Activated naive CD8-positive, alpha-beta T cell treated with anti-CD3 and anti-CD28 coated beads, Interleukin-2, amount 10 ng/mL, durations not matched to agents 7 days and 5 days (primary cell): ENCODE data around the gene MAP1LC3A. TPM values are rescaled to one million over a fixed set of nuclear protein-coding genes. Genes with fewer than 3 reads are reported as not detected.
"Not testable (repeated sequence)": the region's sequence is repeated elsewhere in the genome, so short reads cannot be mapped to it uniquely, and the experiment has no call there.

Experiments
- ATAC-seq: fragments of 150-1000 bp; cut with Tn5 transposase; one replicate; pipeline ENCODE4 v1.10.0; 2021; ENCODE audit warnings: low read depth, moderate library complexity
- POLR2A ChIA-PET: fragments of 350-600 bp; sonication (Branson Sonifier 250); formaldehyde crosslinking; loops from one replicate; lab custom pipeline; 2021; ENCODE audit warnings: antibody characterized with exemption; lab: Charles Lee
- DNase-seq: peaks from one replicate; pipeline ENCODE4 v3.0.0; 2021
- H3K27ac Mint-ChIP-seq: one replicate; pipeline ENCODE4 v1.8.0; 2022; ENCODE audit warnings: mild to moderate bottlenecking, mixed read lengths
- H3K27me3 Mint-ChIP-seq: one replicate; pipeline ENCODE4 v1.8.0; 2022; ENCODE audit warnings: mild to moderate bottlenecking, moderate library complexity, mixed read lengths
- H3K36me3 Mint-ChIP-seq: one replicate; pipeline ENCODE4 v1.8.0; 2021; ENCODE audit warnings: mild to moderate bottlenecking, mixed read lengths
- H3K4me1 Mint-ChIP-seq: one replicate; pipeline ENCODE4 v1.8.0; 2021; ENCODE audit warnings: mixed read lengths
- H3K4me3 Mint-ChIP-seq: one replicate; pipeline ENCODE4 v1.8.0; 2022; ENCODE audit warnings: mild to moderate bottlenecking, moderate library complexity, mixed read lengths
- H3K9me3 Mint-ChIP-seq: one replicate; pipeline ENCODE4 v1.8.0; 2021; ENCODE audit warnings: mixed read lengths
- total RNA-seq, 2 experiments: library from RNA; stranded (reverse); gene quantifications; one replicate each; pipeline ENCODE4 v1.2.3, GENCODE V29; 2021

The MAP1LC3A gene
- total RNA-seq, 2 experiments from 2014 or later = 0.99 to 1.9 TPM

DNA sequence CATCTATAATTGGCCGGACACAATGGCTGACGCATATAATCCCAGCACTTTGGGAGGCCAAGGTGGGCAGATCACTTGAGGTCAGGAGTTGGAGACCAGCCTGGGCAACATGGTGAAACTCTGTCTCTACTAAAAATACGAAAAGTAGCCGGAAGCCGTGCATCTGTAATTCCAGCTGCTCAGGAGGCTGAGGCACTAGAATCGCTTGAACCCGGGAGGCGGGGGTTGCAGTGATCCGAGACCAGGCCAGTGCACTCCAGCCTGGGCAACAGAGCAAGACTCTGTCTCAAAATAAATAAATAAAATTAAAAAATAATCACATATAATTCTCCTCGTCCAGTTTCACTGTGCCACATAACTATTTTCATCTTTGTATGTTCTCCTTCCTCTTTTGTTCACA is 38.7 kb upstream of the MAP1LC3A start:
- DNase-seq, ATAC-seq, H3K4me3 Mint-ChIP-seq, H3K9me3 Mint-ChIP-seq, H3K36me3 Mint-ChIP-seq, POLR2A ChIA-PET, H3K27me3 Mint-ChIP-seq, H3K27ac Mint-ChIP-seq: not testable (repeated sequence)
- H3K4me1 Mint-ChIP-seq = peaks cover 17% of the 10 kb centered on the region

DNA sequence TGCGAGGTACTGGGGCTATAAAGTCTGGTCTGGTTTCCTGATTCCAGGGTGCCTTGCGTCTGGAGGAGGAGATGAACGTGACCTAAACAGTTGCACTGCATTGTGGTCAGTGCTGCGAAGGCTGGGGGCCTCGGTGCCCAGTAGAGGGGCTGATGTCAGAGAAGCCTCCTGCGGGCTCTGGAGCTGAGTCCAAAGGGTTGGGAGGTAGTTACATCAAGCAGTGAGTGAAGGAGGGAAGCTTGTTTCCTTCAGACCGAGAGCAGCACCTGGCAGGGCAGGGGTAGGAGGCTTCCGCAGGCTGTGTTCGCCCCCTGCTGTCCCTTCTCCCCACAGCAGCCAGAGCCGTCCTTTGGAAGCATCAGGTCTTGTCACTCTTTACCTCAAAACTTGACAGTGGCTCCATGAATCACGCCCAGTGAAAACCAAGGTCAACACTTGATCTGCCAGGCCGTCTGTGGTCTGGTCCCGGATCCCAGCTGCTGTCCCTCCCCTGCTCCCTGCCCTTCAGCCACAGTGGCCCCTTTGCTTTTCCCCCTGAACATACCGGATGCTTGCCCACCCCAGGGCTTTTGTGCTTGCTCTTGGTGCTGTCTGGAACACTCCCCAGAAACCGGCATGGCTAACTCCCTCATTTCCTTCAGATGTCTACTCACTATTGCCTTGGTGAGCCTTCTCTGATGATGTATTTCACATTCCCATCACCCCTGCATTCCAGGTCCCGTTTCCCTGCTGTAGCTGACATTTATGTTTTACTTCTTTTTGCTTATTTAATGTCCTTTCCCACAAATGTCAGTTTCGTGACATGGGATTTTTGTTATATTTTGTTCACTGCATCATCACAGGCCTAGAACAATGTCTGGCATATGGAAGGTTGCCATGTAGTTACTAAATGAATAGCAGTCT is 35.3 kb upstream of the MAP1LC3A start:
- Mint-ChIP-seq H3K4me1 (peaks cover 9% of the 10 kb centered on the region), H3K36me3 (peaks cover 14% of the 10 kb centered on the region)

DNA sequence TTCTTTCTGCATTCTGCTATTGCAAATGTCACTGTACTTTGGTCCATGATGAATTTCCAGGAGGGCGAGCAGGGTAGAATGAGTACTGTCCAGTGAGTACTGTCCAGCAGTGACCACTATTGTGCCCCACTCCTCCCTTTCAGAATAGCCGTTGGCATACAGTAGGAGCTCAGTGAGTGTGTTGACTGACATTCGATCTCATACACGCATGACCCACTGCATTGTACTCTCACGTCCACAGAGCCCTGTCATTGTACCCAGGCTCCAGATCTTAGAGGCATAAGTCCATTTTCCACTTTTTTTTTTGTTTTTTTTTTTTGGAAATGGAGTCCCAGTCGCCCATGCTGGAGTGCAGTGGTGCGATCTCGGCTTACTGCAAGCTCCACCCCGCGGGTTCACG is 34.1 kb upstream of the MAP1LC3A start:
- Mint-ChIP-seq H3K36me3 (peaks cover 15% of the 10 kb centered on the region), H3K9me3 (no peaks in the 10 kb centered on the region), H3K27ac (no peak overlapping the region), H3K27me3 (no peaks in the 10 kb centered on the region), H3K4me3 (no peak overlapping the region), H3K4me1 (peaks cover 4% of the 10 kb centered on the region)
- DNase-seq = no peak
- POLR2A ChIA-PET = no interaction called here
- ATAC-seq = no peak

More for the DNA sequence above, 35.3 kb upstream of the MAP1LC3A start:
- ATAC-seq (peak; percentile 66), DNase-seq (peak; percentile 52)
- H3K27ac Mint-ChIP-seq = no peak overlapping the region
- no peaks in the 10 kb centered on the region for H3K27me3 Mint-ChIP-seq
- POLR2A ChIA-PET = interaction anchor here (1.9 kb wide), 1 partner anchor 211 kb away, joined by 4 read pairs; no protein-coding TSS in a partner anchor
- H3K9me3 Mint-ChIP-seq = no peaks in the 10 kb centered on the region
- no peak overlapping the region for H3K4me3 Mint-ChIP-seq

DNA sequence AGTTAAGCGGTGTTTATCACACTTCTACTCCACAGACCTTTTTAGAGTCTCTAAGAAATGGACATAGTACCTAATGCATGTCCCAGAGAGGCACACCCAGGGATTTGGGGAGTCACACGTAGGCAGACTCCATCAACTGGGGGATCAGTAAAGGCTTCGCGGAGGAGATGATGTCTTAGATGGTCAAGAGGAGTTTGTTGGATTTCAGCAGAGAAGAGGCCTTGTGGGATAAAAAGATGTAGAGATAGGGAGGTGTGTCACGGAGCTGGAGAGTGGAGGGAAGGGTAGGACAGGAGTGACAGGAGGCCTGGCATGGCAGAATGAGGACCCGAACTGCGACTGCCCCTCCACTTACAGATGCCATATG is 33.2 kb upstream of the MAP1LC3A start:
- no peak for ATAC-seq
- H3K4me1 Mint-ChIP-seq = peaks cover 4% of the 10 kb centered on the region

DNA sequence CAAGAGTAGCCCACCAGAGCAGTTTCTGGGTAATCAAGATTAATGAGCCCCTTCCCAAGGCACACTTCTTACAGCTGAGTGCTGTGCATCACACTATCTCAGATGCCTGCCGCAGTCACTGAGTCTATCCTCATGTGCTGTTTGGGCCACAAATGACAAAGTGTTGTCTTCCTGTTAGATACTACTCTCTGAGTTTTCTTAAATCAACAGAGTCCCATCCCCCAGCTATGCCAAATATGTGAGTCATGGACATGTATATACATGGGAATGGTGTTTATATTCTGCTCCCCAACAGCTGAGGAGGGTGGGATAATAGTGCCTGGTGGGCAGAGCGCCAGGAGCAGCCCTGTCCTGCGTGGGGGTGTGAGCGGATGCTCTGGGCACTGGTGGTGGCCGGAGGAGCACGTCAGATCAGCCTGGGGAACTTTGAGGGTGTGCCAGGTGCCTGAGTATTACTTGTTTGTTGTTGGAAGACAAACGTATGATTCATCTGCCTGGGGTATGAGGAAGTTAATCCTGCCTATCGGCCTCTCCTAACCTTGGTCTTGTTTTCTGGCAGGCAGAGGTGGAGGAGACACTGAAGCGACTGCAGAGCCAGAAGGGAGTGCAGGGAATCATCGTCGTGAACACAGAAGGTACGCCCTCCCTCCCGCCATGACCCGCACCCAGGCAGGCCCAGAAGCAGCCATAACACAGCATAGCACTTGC is 32.7 kb upstream of the MAP1LC3A start:
- Mint-ChIP-seq H3K4me3 (no peak overlapping the region), H3K4me1 (peaks cover 4% of the 10 kb centered on the region), H3K27me3 (no peaks in the 10 kb centered on the region), H3K9me3 (no peaks in the 10 kb centered on the region), H3K36me3 (peaks cover 15% of the 10 kb centered on the region), H3K27ac (no peak overlapping the region)
- ATAC-seq (no peak), DNase-seq (peak; percentile 12)
- POLR2A ChIA-PET = no interaction called here

More for the DNA sequence above, 33.2 kb upstream of the MAP1LC3A start:
- peaks cover 15% of the 10 kb centered on the region for H3K36me3 Mint-ChIP-seq
- H3K27ac Mint-ChIP-seq = no peak overlapping the region
- no peak for DNase-seq
- POLR2A ChIA-PET = no interaction called here
- no peaks in the 10 kb centered on the region for H3K9me3 Mint-ChIP-seq
- H3K27me3 Mint-ChIP-seq = no peaks in the 10 kb centered on the region
- H3K4me3 Mint-ChIP-seq = no peak overlapping the region

DNA sequence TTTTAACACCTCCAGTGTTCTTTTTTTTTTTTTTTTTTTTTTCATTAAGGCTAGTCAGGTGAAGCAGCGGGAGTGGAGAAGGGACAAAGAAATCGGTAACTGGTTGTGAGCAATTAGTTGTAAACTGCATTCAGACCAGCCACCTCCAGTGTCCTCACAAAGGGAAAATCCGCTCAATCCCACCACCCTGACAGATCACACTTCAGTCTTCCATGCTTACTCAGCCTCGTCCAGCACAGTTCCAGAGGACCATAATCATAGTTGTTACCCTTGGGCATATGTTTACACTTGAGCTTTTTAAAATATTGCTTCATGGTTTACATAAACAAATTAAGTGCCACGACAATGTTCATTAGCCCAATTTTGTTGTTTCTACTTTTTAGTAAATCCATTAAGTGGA is 32.1 kb upstream of the MAP1LC3A start:
- Mint-ChIP-seq H3K4me3 (no peak overlapping the region), H3K36me3 (peaks cover 15% of the 10 kb centered on the region), H3K27ac (no peak overlapping the region), H3K27me3 (no peaks in the 10 kb centered on the region), H3K4me1 (peaks cover 4% of the 10 kb centered on the region), H3K9me3 (no peaks in the 10 kb centered on the region)
- DNase-seq (no peak), ATAC-seq (no peak)
- POLR2A ChIA-PET = no interaction called here

DNA sequence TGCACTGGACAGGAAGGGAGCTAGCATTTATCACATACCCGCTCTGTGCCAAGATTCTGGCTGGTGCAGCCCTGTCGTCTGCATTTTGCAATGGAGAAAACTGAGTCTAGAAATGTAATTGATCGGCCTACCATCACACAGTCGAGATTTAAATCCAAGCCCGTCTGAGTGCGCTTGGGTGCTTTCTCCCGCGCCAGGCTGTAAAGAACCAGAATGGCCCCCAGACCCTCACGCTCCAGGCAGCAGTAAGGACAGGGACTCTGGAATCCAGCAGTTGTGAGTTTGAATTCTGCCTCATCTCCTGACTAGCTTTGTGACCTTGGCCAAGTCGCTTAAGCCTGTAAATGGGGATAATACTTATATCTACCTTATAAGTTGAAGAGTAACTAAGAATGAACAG is 31.5 kb upstream of the MAP1LC3A start:
- H3K36me3 Mint-ChIP-seq = peaks cover 13% of the 10 kb centered on the region
- no peaks in the 10 kb centered on the region for H3K9me3 Mint-ChIP-seq
- no peak overlapping the region for H3K27ac Mint-ChIP-seq
- DNase-seq = peak; percentile 8
- ATAC-seq = no peak
- H3K4me3 Mint-ChIP-seq = no peak overlapping the region
- POLR2A ChIA-PET = no interaction called here
- H3K27me3 Mint-ChIP-seq = no peaks in the 10 kb centered on the region
- peaks cover 2% of the 10 kb centered on the region for H3K4me1 Mint-ChIP-seq

DNA sequence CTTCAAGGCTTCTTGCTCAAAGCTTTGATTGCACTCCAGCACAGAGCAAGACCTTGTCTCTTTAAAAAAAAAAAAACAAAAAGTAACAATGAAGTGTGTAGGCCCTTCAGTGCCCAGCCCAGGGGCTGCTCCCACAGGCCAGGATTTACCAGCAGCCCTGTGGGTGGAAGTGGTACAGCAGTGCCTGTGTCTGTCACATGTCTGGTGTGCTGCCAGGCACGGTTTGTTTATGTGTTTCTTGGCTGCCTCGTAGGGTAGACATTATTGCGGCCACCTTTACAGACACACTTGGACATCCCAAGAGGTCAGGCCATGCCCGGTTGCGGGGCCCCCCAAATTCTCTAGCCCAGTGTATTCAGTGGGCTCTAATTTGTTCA is 29.6 kb upstream of the MAP1LC3A start:
- POLR2A ChIA-PET = no interaction called here
- Mint-ChIP-seq H3K4me1 (no peaks in the 10 kb centered on the region), H3K27me3 (no peaks in the 10 kb centered on the region), H3K9me3 (no peaks in the 10 kb centered on the region), H3K36me3 (peaks cover 12% of the 10 kb centered on the region), H3K27ac (no peak overlapping the region), H3K4me3 (no peak overlapping the region)
- DNase-seq (peak; percentile 19), ATAC-seq (no peak)

DNA sequence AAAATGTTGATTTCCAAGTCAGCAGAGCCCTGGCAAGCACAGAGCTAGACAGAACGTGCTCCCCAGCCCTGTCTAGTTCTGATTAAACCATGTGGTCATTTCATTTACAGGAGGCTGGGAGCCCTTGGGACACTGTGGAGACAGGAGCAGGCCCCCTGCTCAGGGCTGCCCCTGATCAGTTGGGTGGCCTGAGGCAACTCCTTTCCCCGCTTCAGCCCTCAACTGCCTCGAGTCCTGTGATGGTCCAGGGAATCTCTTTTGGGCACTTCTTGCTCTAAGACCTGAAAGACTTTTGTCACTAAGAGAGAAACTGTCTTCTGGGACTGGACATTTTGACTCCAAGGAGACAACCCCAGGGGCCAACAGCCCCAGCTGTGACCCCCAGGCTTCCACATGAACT is 28.8 kb upstream of the MAP1LC3A start:
- no peak for ATAC-seq
- peaks cover 1% of the 10 kb centered on the region for H3K4me1 Mint-ChIP-seq
- peaks cover 11% of the 10 kb centered on the region for H3K36me3 Mint-ChIP-seq
- peak; percentile 7 for DNase-seq
- H3K9me3 Mint-ChIP-seq = no peaks in the 10 kb centered on the region
- H3K4me3 Mint-ChIP-seq = no peak overlapping the region
- POLR2A ChIA-PET = interaction anchor here (2.0 kb wide), 1 partner anchor 13 kb away, joined by 9 read pairs; the partner anchor contains the start of gene DYNLRB1
- no peak overlapping the region for H3K27ac Mint-ChIP-seq
- H3K27me3 Mint-ChIP-seq = no peaks in the 10 kb centered on the region

DNA sequence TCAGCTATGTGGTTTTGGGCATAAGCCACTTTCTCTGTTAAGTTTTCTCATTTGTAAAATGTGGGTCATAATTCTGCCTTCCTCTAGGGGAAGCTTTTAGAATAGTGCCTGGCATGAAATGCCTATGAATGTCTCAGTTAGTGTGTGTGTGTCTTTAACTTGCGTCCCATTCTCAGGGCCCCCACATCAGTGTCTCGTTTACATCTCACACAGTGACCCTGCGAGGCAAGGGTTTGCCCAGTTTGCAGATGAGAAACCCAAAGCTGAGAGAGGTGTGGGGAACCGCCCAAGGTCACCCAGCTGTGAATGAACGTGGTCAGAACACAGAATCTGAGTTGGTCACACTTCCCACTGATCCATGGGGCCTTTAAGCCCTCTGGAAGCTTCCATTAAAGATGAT is 28.2 kb upstream of the MAP1LC3A start:
- POLR2A ChIA-PET = interaction anchor here (1.1 to 2.0 kb wide), 2 partner anchors 14 to 218 kb away, joined by 4 to 9 read pairs; partner anchors contain the start of gene DYNLRB1
- H3K27me3 Mint-ChIP-seq = no peaks in the 10 kb centered on the region
- no peak overlapping the region for H3K27ac Mint-ChIP-seq

DNA sequence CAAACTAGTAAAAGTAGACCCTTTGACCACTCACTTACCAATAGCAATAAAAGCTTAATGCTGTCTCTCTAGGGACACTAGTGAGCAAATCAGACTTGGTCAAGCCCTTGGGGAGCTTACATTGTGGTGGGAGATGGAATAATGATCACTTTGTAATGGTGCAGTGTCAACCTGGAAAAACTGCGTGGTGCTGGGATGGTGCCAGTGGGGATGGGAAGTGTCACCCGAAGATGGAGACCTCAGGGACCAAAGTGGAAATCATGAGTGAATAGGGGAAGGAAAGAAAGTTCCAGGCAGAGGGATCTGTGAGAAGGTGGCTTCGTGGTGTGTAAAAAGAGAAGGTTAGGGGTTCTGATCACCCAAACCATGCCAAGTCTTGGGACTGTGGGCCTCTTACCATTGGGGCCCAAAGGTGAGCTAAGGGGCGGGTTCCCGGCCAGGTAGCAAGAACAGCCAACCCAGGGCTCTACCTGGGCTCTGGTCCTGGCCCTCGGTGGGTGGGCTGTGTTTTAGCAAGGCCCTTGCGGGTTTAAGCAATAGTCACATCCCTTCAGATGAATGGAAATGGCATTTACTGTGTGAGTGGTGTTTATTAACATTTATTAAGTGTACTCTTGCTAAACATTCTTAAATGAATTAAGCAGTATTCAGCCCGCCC is 26.8 kb upstream of the MAP1LC3A start:
- no peak overlapping the region for H3K4me3 Mint-ChIP-seq
- DNase-seq (no peak), ATAC-seq (no peak)
- H3K4me1 Mint-ChIP-seq = peaks cover 1% of the 10 kb centered on the region
- no peaks in the 10 kb centered on the region for H3K9me3 Mint-ChIP-seq
- no peaks in the 10 kb centered on the region for H3K27me3 Mint-ChIP-seq
- H3K36me3 Mint-ChIP-seq = peaks cover 7% of the 10 kb centered on the region
- POLR2A ChIA-PET = interaction anchor here (0.9 to 2.0 kb wide), 3 partner anchors 13 to 219 kb away, joined by 4 to 9 read pairs (median 4); partner anchors contain the start of gene DYNLRB1
- no peak overlapping the region for H3K27ac Mint-ChIP-seq

More for the DNA sequence above, 28.2 kb upstream of the MAP1LC3A start:
- H3K4me3 Mint-ChIP-seq = no peak overlapping the region
- no peaks in the 10 kb centered on the region for H3K9me3 Mint-ChIP-seq
- peaks cover 1% of the 10 kb centered on the region for H3K4me1 Mint-ChIP-seq
- DNase-seq (peak; percentile 6), ATAC-seq (no peak)
- H3K36me3 Mint-ChIP-seq = peaks cover 11% of the 10 kb centered on the region

DNA sequence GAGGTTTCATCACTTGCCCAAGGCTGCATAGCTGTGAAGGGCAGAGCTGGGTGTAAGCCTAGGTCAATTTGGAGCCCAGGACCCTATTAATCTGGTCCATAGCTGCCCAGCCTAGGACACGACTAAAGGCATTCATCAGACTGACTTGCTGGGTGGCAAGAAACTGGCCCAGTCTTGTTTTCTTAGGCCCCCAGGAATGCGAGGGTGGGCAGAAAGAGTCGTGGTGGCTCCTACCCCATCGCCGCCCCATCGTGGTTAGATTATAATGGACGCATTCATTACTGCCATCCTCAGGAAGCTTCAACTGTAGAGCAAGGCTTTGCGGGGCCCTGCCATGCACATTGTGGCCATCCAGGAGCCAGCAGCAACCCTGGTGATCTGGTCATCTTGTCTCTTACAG is 26.2 kb upstream of the MAP1LC3A start:
- ATAC-seq = no peak
- peaks cover 5% of the 10 kb centered on the region for H3K36me3 Mint-ChIP-seq

DNA sequence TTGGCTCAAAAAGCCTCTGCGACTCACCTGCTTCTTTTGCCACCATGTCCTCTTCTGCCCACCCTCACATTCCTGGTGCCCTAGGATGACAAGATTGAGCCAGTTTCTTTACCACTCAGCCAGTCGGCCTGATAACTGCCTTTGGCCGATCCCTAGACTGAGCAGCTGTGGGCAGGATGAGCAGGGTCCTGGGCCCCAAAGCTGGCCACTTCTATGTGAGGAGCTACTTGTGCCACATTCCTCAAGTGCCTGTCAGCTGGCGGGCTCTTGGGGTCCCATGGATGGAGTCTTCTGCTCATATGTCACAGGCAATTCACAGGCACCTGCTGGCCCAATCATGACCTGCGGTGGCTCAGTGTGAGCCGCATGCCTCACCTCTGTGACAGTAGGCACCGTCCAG is 25.8 kb upstream of the MAP1LC3A start:
- Mint-ChIP-seq H3K9me3 (no peaks in the 10 kb centered on the region), H3K27ac (no peak overlapping the region), H3K27me3 (no peaks in the 10 kb centered on the region), H3K36me3 (peaks cover 5% of the 10 kb centered on the region), H3K4me3 (no peak overlapping the region), H3K4me1 (peaks cover 1% of the 10 kb centered on the region)
- POLR2A ChIA-PET = no interaction called here
- DNase-seq (no peak), ATAC-seq (no peak)

More for the DNA sequence above, 26.2 kb upstream of the MAP1LC3A start:
- H3K27ac Mint-ChIP-seq = no peak overlapping the region
- no peaks in the 10 kb centered on the region for H3K27me3 Mint-ChIP-seq
- H3K9me3 Mint-ChIP-seq = no peaks in the 10 kb centered on the region
- H3K4me1 Mint-ChIP-seq = peaks cover 1% of the 10 kb centered on the region
- no peak overlapping the region for H3K4me3 Mint-ChIP-seq
- POLR2A ChIA-PET = no interaction called here
- DNase-seq = no peak
